Activated naive CD8-positive, alpha-beta T cell treated with anti-CD3 and anti-CD28 coated beads, Interleukin-2, amount 50 U/mL, for 16 hours (primary cell): ENCODE measurements around the gene PEX13.
"Not testable (repeated sequence)": the region's sequence is repeated elsewhere in the genome, so short reads cannot be mapped to it uniquely, and the experiment has no call there.

ENCODE experiments used
- DNase-seq: peaks from one replicate; pipeline ENCODE4 v3.0.0-alpha.2; 2020; ENCODE audit warnings: low read depth, low spot score

The PEX13 gene

GRCh38 chr2:61017556-61018317 lies at the start of gene PEX13, which contains the start of gene PUS10:
PEX13 (plus strand) TSS chr2:61017720; CDS start chr2:61017760, 40 bp downstream.
PUS10 (minus strand) TSS chr2:61018255; CDS start chr2:61011890, 6,365 bp downstream.
- peak; percentile 29 for DNase-seq

GRCh38 chr2:60972889-60973656 lies 44.4 kb upstream of the PEX13 start:
- DNase-seq = no peak

GRCh38 chr2:60973705-60974104 lies 43.8 kb upstream of the PEX13 start:
- DNase-seq = no peak

GRCh38 chr2:60974652-60975051 lies 42.9 kb upstream of the PEX13 start:
- no peak for DNase-seq

- DNase-seq = no peak
These were observed 41.2 kb upstream of the PEX13 start for GRCh38 chr2:60976256-60976850.

GRCh38 chr2:60976875-60977561 lies 40.5 kb upstream of the PEX13 start:
- DNase-seq = no peak

GRCh38 chr2:60977562-60977895 lies 40.0 kb upstream of the PEX13 start:
- no peak for DNase-seq

GRCh38 chr2:60979231-60979630 lies 38.3 kb upstream of the PEX13 start:
- DNase-seq = no peak

GRCh38 chr2:60980071-60980815 lies 37.3 kb upstream of the PEX13 start:
- no peak for DNase-seq

GRCh38 chr2:60982066-60982465 lies 35.5 kb upstream of the PEX13 start:
- DNase-seq = not testable (repeated sequence)

- no peak for DNase-seq
These were observed 32.8 kb upstream of the PEX13 start for GRCh38 chr2:60984720-60985119.

GRCh38 chr2:60987041-60987440 lies 30.5 kb upstream of the PEX13 start:
- no peak for DNase-seq

- not testable (repeated sequence) for DNase-seq
These were observed 29.9 kb upstream of the PEX13 start for GRCh38 chr2:60987656-60988055.

GRCh38 chr2:60989259-60989658 lies 28.3 kb upstream of the PEX13 start:
- no peak for DNase-seq

- DNase-seq = no peak
These were observed 25.9 kb upstream of the PEX13 start for GRCh38 chr2:60991644-60992043.

GRCh38 chr2:60992985-60993392 lies 24.5 kb upstream of the PEX13 start:
- no peak for DNase-seq

GRCh38 chr2:60994131-60994530 lies 23.4 kb upstream of the PEX13 start:
- DNase-seq = no peak

- DNase-seq = no peak
These were observed 18.6 kb upstream of the PEX13 start for GRCh38 chr2:60998628-60999545.

- DNase-seq = no peak
These were observed 11.8 kb upstream of the PEX13 start for GRCh38 chr2:61005736-61006135.

- no peak for DNase-seq
These were observed 10.9 kb upstream of the PEX13 start for GRCh38 chr2:61006486-61007105.
